ENCODE data around the gene KIAA0586. TPM values are rescaled to one million over a fixed set of nuclear protein-coding genes. Genes with fewer than 3 reads are reported as not detected.

KIAA0586 gene
- total RNA-seq, 3 donors from 2014 or later: 22.3 to 29.6 (median 22.4) TPM

GRCh38 chr14:58397156-58397555, 30.4 kb upstream of the KIAA0586 start:
- H3K4me3 ChIP-seq: no peak overlapping the region
- no peaks in the 10 kb centered on the region for H3K27me3 ChIP-seq
- H3K27ac ChIP-seq: peak overlapping the region; percentile 89 to 93
- H3K36me3 ChIP-seq: no peaks in the 10 kb centered on the region
- intact Hi-C loops (cut with DNase I; ENCODE audit: low total_unique reads): no loop called here
- no peaks in the 10 kb centered on the region for H3K9me3 ChIP-seq
- DNase-seq (ENCODE audit: low spot score in 2 of 2): no peak
- no peaks in the 10 kb centered on the region for H3K4me1 ChIP-seq
- TF ChIP-seq CTCF (IDR thresholded peaks at IDR 0.05) (no peak), POLR2A (IDR thresholded peaks at IDR 0.05) (no peak), POLR2AphosphoS5 (IDR thresholded peaks at IDR 0.05) (no peak)

- no peak for TF ChIP-seq CTCF (IDR thresholded peaks at IDR 0.05)
- TF ChIP-seq POLR2AphosphoS5 (IDR thresholded peaks at IDR 0.05): no peak
- no peak for TF ChIP-seq POLR2A (IDR thresholded peaks at IDR 0.05)
- Histone ChIP-seq H3K9me3 (no peaks in the 10 kb centered on the region), H3K4me1 (no peaks in the 10 kb centered on the region), H3K36me3 (no peaks in the 10 kb centered on the region), H3K27me3 (no peaks in the 10 kb centered on the region), H3K27ac (no peak overlapping the region), H3K4me3 (no peak overlapping the region)
- intact Hi-C loops (cut with DNase I; ENCODE audit: low total_unique reads): no loop called here
- no peak for DNase-seq (ENCODE audit: low spot score in 2 of 2)
These were observed 29.0 kb upstream of the KIAA0586 start for GRCh38 chr14:58398495-58398894.

- H3K36me3 ChIP-seq: no peaks in the 10 kb centered on the region
- H3K27me3 ChIP-seq: no peaks in the 10 kb centered on the region
- TF ChIP-seq POLR2A (IDR thresholded peaks at IDR 0.05) (no peak), POLR2AphosphoS5 (IDR thresholded peaks at IDR 0.05) (no peak), CTCF (IDR thresholded peaks at IDR 0.05) (no peak)
- H3K27ac ChIP-seq: no peak overlapping the region
- DNase-seq (ENCODE audit: low spot score in 2 of 2): no peak
- intact Hi-C loops (cut with DNase I; ENCODE audit: low total_unique reads): no loop called here
- H3K4me1 ChIP-seq: no peaks in the 10 kb centered on the region
- no peak overlapping the region for H3K4me3 ChIP-seq
- H3K9me3 ChIP-seq: no peaks in the 10 kb centered on the region
These were observed 28.6 kb upstream of the KIAA0586 start for GRCh38 chr14:58398895-58399294.

- no peak for DNase-seq (ENCODE audit: low spot score in 2 of 2)
- Histone ChIP-seq H3K4me1 (no peaks in the 10 kb centered on the region), H3K36me3 (no peaks in the 10 kb centered on the region), H3K27me3 (no peaks in the 10 kb centered on the region), H3K4me3 (no peak overlapping the region), H3K27ac (no peak overlapping the region), H3K9me3 (no peaks in the 10 kb centered on the region)
- TF ChIP-seq CTCF (IDR thresholded peaks at IDR 0.05): no peak
- TF ChIP-seq POLR2AphosphoS5 (IDR thresholded peaks at IDR 0.05): no peak
- no peak for TF ChIP-seq POLR2A (IDR thresholded peaks at IDR 0.05)
- intact Hi-C loops (cut with DNase I; ENCODE audit: low total_unique reads): no loop called here
These were observed 25.9 kb upstream of the KIAA0586 start for GRCh38 chr14:58401587-58401986.

GRCh38 chr14:58408681-58409215, 18.8 kb upstream of the KIAA0586 start:
- Histone ChIP-seq H3K9me3 (no peaks in the 10 kb centered on the region), H3K4me3 (no peak overlapping the region), H3K4me1 (no peaks in the 10 kb centered on the region), H3K27me3 (no peaks in the 10 kb centered on the region), H3K36me3 (no peaks in the 10 kb centered on the region), H3K27ac (no peak overlapping the region)
- TF ChIP-seq POLR2AphosphoS5 (IDR thresholded peaks at IDR 0.05) (no peak), CTCF (IDR thresholded peaks at IDR 0.05) (no peak), POLR2A (IDR thresholded peaks at IDR 0.05) (no peak)
- DNase-seq (ENCODE audit: low spot score in 2 of 2): no peak
- intact Hi-C loops (cut with DNase I; ENCODE audit: low total_unique reads): no loop called here

All from breast epithelium (tissue), 4 donors.